Prostate gland (tissue), 2 donors: ENCODE results near the gene GABRB3. TPM values are rescaled to one million over a fixed set of nuclear protein-coding genes. Genes with fewer than 3 reads are reported as not detected.

Experiments used
- DNase-seq: peaks from one replicate; pipeline ENCODE4 v3.0.0-alpha.2; 2019; ENCODE audit warnings: low spot score
- H3K27ac ChIP-seq, 2 donors: fragments of 200-600 bp; sonication (generic); 2 replicates each; pipeline ENCODE4 v1.5.1; 2017 to 2019
- H3K27me3 ChIP-seq: fragments of 200-600 bp; sonication (generic); replicated peaks from 2 replicates; pipeline ENCODE4 v1.5.1; 2019; ENCODE audit not compliant: insufficient read depth
- H3K36me3 ChIP-seq, 2 donors: fragments of 200-600 bp; sonication (generic); 1 replicate in 1 of 2; 2 replicates in 1 of 2; pipeline versions ENCODE4 v1.5.1 to v1.8.1; 2017 to 2019
- H3K4me1 ChIP-seq: fragments of 200-600 bp; sonication (generic); replicated peaks from 2 replicates; pipeline ENCODE4 v1.5.1; 2019
- H3K4me3 ChIP-seq, 2 donors: fragments of 200-600 bp; sonication (generic); 2 replicates each; pipeline ENCODE4 v1.5.1; 2017 to 2019
- H3K9me3 ChIP-seq: fragments of 200-600 bp; sonication (generic); 2 replicates; pipeline ENCODE4 v1.5.1; 2017
- CTCF ChIP-seq, 4 experiments: fragments of 200-600 bp in 2 of 4; fragments of 450-650 bp in 2 of 4; sonication (generic) in 2 of 4; IDR thresholded peaks; 1 replicate in 3 of 4; 2 replicates in 1 of 4; pipeline ENCODE4 v1.5.1; 2016 to 2019; ENCODE audit warnings: antibody characterized with exemption in 4 of 4, mild to moderate bottlenecking in 2 of 4, moderate library complexity in 2 of 4
- POLR2A ChIP-seq: fragments of 450-650 bp; IDR thresholded peaks from one replicate; pipeline ENCODE4 v1.6.1; 2016; ENCODE audit warnings: antibody characterized with exemption, mild to moderate bottlenecking
- POLR2AphosphoS5 ChIP-seq: sonication (generic); formaldehyde crosslinking; IDR thresholded peaks from one replicate; pipeline ENCODE4 v1.6.1; 2017; ENCODE audit warnings: antibody characterized with exemption
- WGBS: methylation state at CpG from one replicate; pipeline ENCODE4 v1.1.5; 2018; 5-methylcytosine and 5-hydroxymethylcytosine counted together
- intact Hi-C: fragments of 100-400 bp; cut with DNase I; formaldehyde crosslinking; loops from one replicate; pipeline ENCODE4 v1.14.2; 2022
- total RNA-seq, 2 donors: library from RNA; depleted of rRNA; stranded (reverse); fragments of >200 nt; gene quantifications; one replicate each; pipeline ENCODE4 v1.1.0, GENCODE V29; 2016

Gene GABRB3
- total RNA-seq, 2 donors from 2014 or later: 10.3 to 12.4 TPM

- intact Hi-C loops: no loop called here
- Histone ChIP-seq H3K9me3 (no peaks in the 10 kb centered on the region), H3K4me1 (no peaks in the 10 kb centered on the region), H3K36me3 (no peaks in the 10 kb centered on the region), H3K4me3 (no peak overlapping the region), H3K27ac (no peak overlapping the region), H3K27me3 (no peaks in the 10 kb centered on the region)
- DNase-seq: no peak
- no peak for TF ChIP-seq CTCF (IDR thresholded peaks at IDR 0.05)
- TF ChIP-seq POLR2A: no peak
- no peak for TF ChIP-seq POLR2AphosphoS5
- WGBS: 71% methylated on average over 5 of the region's 5 CpGs
Measured at GRCh38 chr15:26729030-26729429, 43.8 kb downstream of the GABRB3 start.

- no peak overlapping the region for H3K27ac ChIP-seq
- intact Hi-C loops: no loop called here
- WGBS: 97% methylated on average over 2 of the region's 2 CpGs
Measured at GRCh38 chr15:26724381-26725150, 48.3 kb downstream of the GABRB3 start.

GRCh38 chr15:26722621-26723160, 50.2 kb downstream of the GABRB3 start:
- intact Hi-C loops: no loop called here
- H3K4me1 ChIP-seq: no peaks in the 10 kb centered on the region
- 42% methylated on average over 5 of the region's 5 CpGs for WGBS
- no peaks in the 10 kb centered on the region for H3K36me3 ChIP-seq
- DNase-seq: no peak
- H3K4me3 ChIP-seq: no peak overlapping the region
- TF ChIP-seq CTCF (IDR thresholded peaks at IDR 0.05): no peak
- TF ChIP-seq POLR2AphosphoS5: no peak
- no peak overlapping the region for H3K27ac ChIP-seq
- H3K9me3 ChIP-seq: no peaks in the 10 kb centered on the region
- H3K27me3 ChIP-seq: no peaks in the 10 kb centered on the region

More at GRCh38 chr15:26724381-26725150, 48.3 kb downstream of the GABRB3 start:
- TF ChIP-seq POLR2A (no peak), POLR2AphosphoS5 (no peak), CTCF (IDR thresholded peaks at IDR 0.05) (no peak)
- Histone ChIP-seq H3K27me3 (no peaks in the 10 kb centered on the region), H3K36me3 (no peaks in the 10 kb centered on the region), H3K9me3 (no peaks in the 10 kb centered on the region), H3K4me1 (no peaks in the 10 kb centered on the region), H3K4me3 (no peak overlapping the region)
- DNase-seq: no peak

- no peak for DNase-seq
- WGBS: 34% methylated on average over 5 of the region's 5 CpGs
- no peaks in the 10 kb centered on the region for H3K4me1 ChIP-seq
Measured at GRCh38 chr15:26721232-26721967, 51.5 kb downstream of the GABRB3 start.

More at GRCh38 chr15:26721232-26721967, 51.5 kb downstream of the GABRB3 start:
- no peak overlapping the region for H3K4me3 ChIP-seq
- H3K36me3 ChIP-seq: no peaks in the 10 kb centered on the region
- H3K27me3 ChIP-seq: no peaks in the 10 kb centered on the region
- H3K9me3 ChIP-seq: no peaks in the 10 kb centered on the region
- intact Hi-C loops: no loop called here
- H3K27ac ChIP-seq: no peak overlapping the region
- no peak for TF ChIP-seq CTCF (IDR thresholded peaks at IDR 0.05)
- TF ChIP-seq POLR2AphosphoS5: no peak
- TF ChIP-seq POLR2A: no peak
